Uterus (tissue), 4 donors: ENCODE results near the gene ITGA11. TPM values are rescaled to one million over a fixed set of nuclear protein-coding genes. Genes with fewer than 3 reads are reported as not detected.
A peak's percentile ranks its signal among the peaks of the same experiment; 100 is the strongest.

Experiments used
- DNase-seq, 2 donors: peaks; one replicate each; pipeline ENCODE4 v3.0.0-alpha.2; 2019 to 2020
- H3K27ac ChIP-seq, 2 donors: fragments of 200-600 bp; sonication (generic); 1 replicate in 1 of 2; 2 replicates in 1 of 2; pipeline ENCODE4 v1.5.1; 2016 to 2018
- H3K27me3 ChIP-seq, 2 donors: fragments of 200-600 bp; sonication (generic); one replicate each; pipeline ENCODE4 v1.5.1; 2018 to 2019; ENCODE audit warnings: control low read depth in 1 of 2
- H3K36me3 ChIP-seq, 2 donors: fragments of 200-600 bp; sonication (generic); one replicate each; pipeline ENCODE4 v1.5.1; 2019; ENCODE audit warnings: control low read depth in 1 of 2
- H3K4me1 ChIP-seq, 2 donors: fragments of 200-600 bp; sonication (generic); one replicate each; pipeline ENCODE4 v1.5.1; 2018 to 2019; ENCODE audit warnings: control low read depth in 1 of 2
- H3K4me3 ChIP-seq, 2 donors: fragments of 200-600 bp; sonication (generic); 1 replicate in 1 of 2; 2 replicates in 1 of 2; pipeline ENCODE4 v1.5.1; 2018 to 2019; ENCODE audit warnings: mild to moderate bottlenecking in 1 of 2
- H3K9me3 ChIP-seq, 2 donors: fragments of 200-600 bp; sonication (generic); one replicate each; pipeline ENCODE4 v1.5.1; 2019; ENCODE audit warnings: control low read depth in 1 of 2
- CTCF ChIP-seq, 4 experiments: fragments of 200-600 bp in 2 of 4; fragments of 450-650 bp in 2 of 4; sonication (generic) in 2 of 4; IDR thresholded peaks; one replicate each; pipeline ENCODE4 v1.5.1; 2016 to 2019; ENCODE audit warnings: antibody characterized with exemption in 4 of 4, mild to moderate bottlenecking in 2 of 4, moderate library complexity in 1 of 4
- POLR2A ChIP-seq, 2 donors: fragments of 450-650 bp; IDR thresholded peaks; one replicate each; pipeline ENCODE4 v1.6.1; 2016; ENCODE audit warnings: antibody characterized with exemption in 2 of 2, mild to moderate bottlenecking in 1 of 2, moderate library complexity in 1 of 2
- intact Hi-C: fragments of 100-400 bp; cut with DNase I; formaldehyde crosslinking; loops from one replicate; pipeline ENCODE4 v1.15.1; 2023; ENCODE audit warnings: low total_unique reads
- total RNA-seq, 4 donors: library from RNA; depleted of rRNA in 3 of 4; stranded (reverse); fragments of >200 nt in 3 of 4; gene quantifications; one replicate each; pipeline versions ENCODE4 v1.1.0 to v1.2.4, GENCODE V29; 2014 to 2023
- donor health status: DM: yes; HTN: yes; CAD: no.

ITGA11 gene
- total RNA-seq, 4 donors from 2014 or later = 37.3 to 106 (median 61.1) TPM

- DNase-seq = peak; percentile 19 to 23
- H3K4me3 ChIP-seq = no peak overlapping the region
- intact Hi-C loops = loop anchor here (10.0 kb wide), 1 partner anchor 361 kb away; no protein-coding TSS in a partner anchor
- H3K9me3 ChIP-seq = no peaks in the 10 kb centered on the region
- peaks cover 0 to 3% of the 10 kb centered on the region in 2 donors for H3K4me1 ChIP-seq
- H3K27ac ChIP-seq = peak overlapping the region; percentile 71 to 75
- H3K27me3 ChIP-seq = no peaks in the 10 kb centered on the region
- no peaks in the 10 kb centered on the region for H3K36me3 ChIP-seq
- TF ChIP-seq POLR2A (IDR thresholded peaks at IDR 0.05) (no peak), CTCF (IDR thresholded peaks at IDR 0.05) (no peak)
These were observed 118.2 kb downstream of the ITGA11 start for GRCh38 chr15:68313501-68314410.

GRCh38 chr15:68312701-68313204 is 119.2 kb downstream of the ITGA11 start:
- peaks cover 0 to 3% of the 10 kb centered on the region in 2 donors for H3K4me1 ChIP-seq
- no peaks in the 10 kb centered on the region for H3K36me3 ChIP-seq
- H3K27me3 ChIP-seq = no peaks in the 10 kb centered on the region
- peak; percentile 46 to 56 for DNase-seq
- TF ChIP-seq POLR2A (IDR thresholded peaks at IDR 0.05) (no peak), CTCF (IDR thresholded peaks at IDR 0.05) (no peak)
- H3K27ac ChIP-seq = peak overlapping the region; percentile 71 to 75
- intact Hi-C loops = loop anchor here (10.0 kb wide), 1 partner anchor 362 kb away; no protein-coding TSS in a partner anchor
- no peak overlapping the region for H3K4me3 ChIP-seq
- H3K9me3 ChIP-seq = no peaks in the 10 kb centered on the region

GRCh38 chr15:68311859-68312557 is 120.0 kb downstream of the ITGA11 start:
- no peaks in the 10 kb centered on the region for H3K36me3 ChIP-seq
- no peak overlapping the region for H3K4me3 ChIP-seq
- TF ChIP-seq POLR2A (IDR thresholded peaks at IDR 0.05) (no peak), CTCF (IDR thresholded peaks at IDR 0.05) (no peak)
- no peaks in the 10 kb centered on the region for H3K9me3 ChIP-seq
- DNase-seq = peak; percentile 11 to 12
- peak overlapping the region; percentile 71 to 75 for H3K27ac ChIP-seq
- H3K27me3 ChIP-seq = no peaks in the 10 kb centered on the region
- intact Hi-C loops = loop anchor here (10.0 kb wide), 1 partner anchor 363 kb away; no protein-coding TSS in a partner anchor
- peaks cover 0 to 3% of the 10 kb centered on the region in 2 donors for H3K4me1 ChIP-seq

GRCh38 chr15:68311464-68311835 is 120.5 kb downstream of the ITGA11 start:
- H3K4me1 ChIP-seq = peaks cover 0 to 3% of the 10 kb centered on the region in 2 donors
- no peak for TF ChIP-seq POLR2A (IDR thresholded peaks at IDR 0.05)
- no peak for TF ChIP-seq CTCF (IDR thresholded peaks at IDR 0.05)
- no peaks in the 10 kb centered on the region for H3K27me3 ChIP-seq
- intact Hi-C loops = loop anchor here (10.0 kb wide), 1 partner anchor 363 kb away; no protein-coding TSS in a partner anchor
- no peaks in the 10 kb centered on the region for H3K36me3 ChIP-seq
- H3K4me3 ChIP-seq = no peak overlapping the region
- no peaks in the 10 kb centered on the region for H3K9me3 ChIP-seq
- peak; percentile 13 to 17 for DNase-seq
- peak overlapping the region; percentile 71 to 75 for H3K27ac ChIP-seq
